Muscle layer of duodenum (tissue), 2 donors: ENCODE data around the gene MEF2A.
"Not testable (repeated sequence)": the region's sequence is repeated elsewhere in the genome, so short reads cannot be mapped to it uniquely, and the experiment has no call there.

Source experiments
- H3K27ac ChIP-seq: one replicate; pipeline ENCODE4 v1.7.0; 2013; ENCODE audit warnings: mild to moderate bottlenecking, low read length
- H3K27me3 ChIP-seq: one replicate; pipeline ENCODE4 v1.7.0; 2013; ENCODE audit warnings: low read depth, mild to moderate bottlenecking, control low read depth, low read length
- H3K36me3 ChIP-seq, 2 donors: one replicate each; pipeline ENCODE4 v1.7.0; 2013; ENCODE audit warnings: low read length in 2 of 2, control low read depth in 1 of 2, mild to moderate bottlenecking in 1 of 2; ENCODE audit not compliant: insufficient read depth in 2 of 2, control insufficient read depth in 1 of 2
- H3K4me1 ChIP-seq, 2 donors: one replicate each; pipeline ENCODE4 v1.7.0; 2013; ENCODE audit warnings: low read length in 2 of 2, mild to moderate bottlenecking in 2 of 2, control low read depth in 1 of 2, moderate library complexity in 1 of 2; ENCODE audit not compliant: insufficient read depth in 2 of 2, control insufficient read depth in 1 of 2
- H3K4me3 ChIP-seq, 2 donors: one replicate each; pipeline ENCODE4 v1.7.0; 2013; ENCODE audit warnings: low read length in 2 of 2, low read depth in 1 of 2, mild to moderate bottlenecking in 1 of 2
- H3K9me3 ChIP-seq, 2 donors: one replicate each; pipeline ENCODE4 v1.7.0; 2013; ENCODE audit warnings: low read length in 2 of 2, control low read depth in 1 of 2, mild to moderate bottlenecking in 1 of 2; ENCODE audit not compliant: control insufficient read depth in 1 of 2
- donor health status: healthy.

The MEF2A gene

GRCh38 chr15:99745370-99746086 lies 179.7 kb downstream of the MEF2A start:
- Histone ChIP-seq H3K36me3 (no peaks in the 10 kb centered on the region), H3K27ac (no peak overlapping the region), H3K4me1 (no peaks in the 10 kb centered on the region)

GRCh38 chr15:99749386-99749785 lies 183.6 kb downstream of the MEF2A start:
- H3K36me3 ChIP-seq, result no peaks in the 10 kb centered on the region
- H3K9me3 ChIP-seq, result no peaks in the 10 kb centered on the region
- no peaks in the 10 kb centered on the region for H3K27me3 ChIP-seq
- H3K4me3 ChIP-seq, result no peak overlapping the region
- no peaks in the 10 kb centered on the region for H3K4me1 ChIP-seq
- no peak overlapping the region for H3K27ac ChIP-seq

More at GRCh38 chr15:99745370-99746086, 179.7 kb downstream of the MEF2A start:
- H3K27me3 ChIP-seq, result no peaks in the 10 kb centered on the region
- no peak overlapping the region for H3K4me3 ChIP-seq
- no peaks in the 10 kb centered on the region for H3K9me3 ChIP-seq

GRCh38 chr15:99750326-99750725 lies 184.5 kb downstream of the MEF2A start:
- not testable (repeated sequence) for H3K36me3 ChIP-seq, H3K27me3 ChIP-seq, H3K4me3 ChIP-seq, H3K4me1 ChIP-seq, H3K27ac ChIP-seq, H3K9me3 ChIP-seq

GRCh38 chr15:99752556-99752955 lies 186.8 kb downstream of the MEF2A start:
- H3K27ac ChIP-seq, result no peak overlapping the region

GRCh38 chr15:99753066-99753465 lies 187.3 kb downstream of the MEF2A start:
- Histone ChIP-seq H3K27me3 (no peaks in the 10 kb centered on the region), H3K27ac (no peak overlapping the region), H3K9me3 (no peaks in the 10 kb centered on the region), H3K4me3 (no peak overlapping the region), H3K36me3 (no peaks in the 10 kb centered on the region), H3K4me1 (no peaks in the 10 kb centered on the region)

More at GRCh38 chr15:99752556-99752955, 186.8 kb downstream of the MEF2A start:
- H3K27me3 ChIP-seq, result no peaks in the 10 kb centered on the region
- H3K9me3 ChIP-seq, result no peaks in the 10 kb centered on the region
- H3K36me3 ChIP-seq, result no peaks in the 10 kb centered on the region
- H3K4me1 ChIP-seq, result no peaks in the 10 kb centered on the region
- no peak overlapping the region for H3K4me3 ChIP-seq

- no peak overlapping the region for H3K27ac ChIP-seq
- H3K4me3 ChIP-seq, result no peak overlapping the region
Observed at GRCh38 chr15:99755692-99756409, 190.1 kb downstream of the MEF2A start.

GRCh38 chr15:99762288-99762687 lies 196.5 kb downstream of the MEF2A start:
- H3K4me1 ChIP-seq, result no peaks in the 10 kb centered on the region
- H3K9me3 ChIP-seq, result no peaks in the 10 kb centered on the region
- no peaks in the 10 kb centered on the region for H3K36me3 ChIP-seq
- H3K27ac ChIP-seq, result no peak overlapping the region
- no peak overlapping the region for H3K4me3 ChIP-seq
- no peaks in the 10 kb centered on the region for H3K27me3 ChIP-seq

More at GRCh38 chr15:99755692-99756409, 190.1 kb downstream of the MEF2A start:
- Histone ChIP-seq H3K9me3 (no peaks in the 10 kb centered on the region), H3K27me3 (no peaks in the 10 kb centered on the region), H3K36me3 (no peaks in the 10 kb centered on the region), H3K4me1 (no peaks in the 10 kb centered on the region)

GRCh38 chr15:99763827-99764226 lies 198.0 kb downstream of the MEF2A start:
- H3K27ac ChIP-seq, result no peak overlapping the region
- H3K36me3 ChIP-seq, result no peaks in the 10 kb centered on the region
- no peaks in the 10 kb centered on the region for H3K4me1 ChIP-seq
- no peak overlapping the region for H3K4me3 ChIP-seq
- no peaks in the 10 kb centered on the region for H3K9me3 ChIP-seq
- no peaks in the 10 kb centered on the region for H3K27me3 ChIP-seq

GRCh38 chr15:99764522-99764921 lies 198.7 kb downstream of the MEF2A start:
- Histone ChIP-seq H3K27me3 (no peaks in the 10 kb centered on the region), H3K27ac (no peak overlapping the region), H3K36me3 (no peaks in the 10 kb centered on the region), H3K4me3 (no peak overlapping the region), H3K9me3 (no peaks in the 10 kb centered on the region), H3K4me1 (no peaks in the 10 kb centered on the region)
